GM12801 (cell line): ENCODE results near the gene DAD1.

Experiments
- TF ChIP-seq, protein P1 (sequence below): IDR thresholded peaks from one replicate; pipeline ENCODE4 v1.5.1; 2011; ENCODE audit warnings: control low read depth; ENCODE audit not compliant: insufficient read length; ENCODE audit errors: extremely low read depth

The DAD1 gene

DNA sequence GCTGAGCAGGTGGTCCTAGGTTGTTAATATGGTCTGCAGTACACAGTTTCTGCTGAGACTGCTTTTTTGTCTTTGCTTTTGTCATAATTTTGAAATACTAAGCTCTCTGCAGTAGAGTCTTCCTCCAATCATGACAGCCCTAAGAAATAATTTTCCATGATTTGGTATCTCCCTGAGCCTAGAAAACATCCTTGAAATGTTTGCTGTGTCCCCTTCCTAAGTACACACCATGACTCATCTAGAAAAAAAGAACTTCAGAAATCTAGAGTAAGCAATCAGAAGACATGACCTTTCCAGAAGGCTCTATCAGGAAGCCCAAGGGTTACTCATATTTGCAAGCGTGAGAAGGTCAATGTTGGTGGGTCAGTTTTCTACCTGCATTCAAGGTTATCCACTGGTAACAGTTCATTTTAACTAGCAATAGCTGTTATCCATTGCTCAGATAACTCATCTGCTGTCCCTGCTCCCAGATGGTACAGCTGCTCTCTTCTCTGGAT lies 16.4 kb downstream of the DAD1 start:
- TF ChIP-seq, protein P1, sequence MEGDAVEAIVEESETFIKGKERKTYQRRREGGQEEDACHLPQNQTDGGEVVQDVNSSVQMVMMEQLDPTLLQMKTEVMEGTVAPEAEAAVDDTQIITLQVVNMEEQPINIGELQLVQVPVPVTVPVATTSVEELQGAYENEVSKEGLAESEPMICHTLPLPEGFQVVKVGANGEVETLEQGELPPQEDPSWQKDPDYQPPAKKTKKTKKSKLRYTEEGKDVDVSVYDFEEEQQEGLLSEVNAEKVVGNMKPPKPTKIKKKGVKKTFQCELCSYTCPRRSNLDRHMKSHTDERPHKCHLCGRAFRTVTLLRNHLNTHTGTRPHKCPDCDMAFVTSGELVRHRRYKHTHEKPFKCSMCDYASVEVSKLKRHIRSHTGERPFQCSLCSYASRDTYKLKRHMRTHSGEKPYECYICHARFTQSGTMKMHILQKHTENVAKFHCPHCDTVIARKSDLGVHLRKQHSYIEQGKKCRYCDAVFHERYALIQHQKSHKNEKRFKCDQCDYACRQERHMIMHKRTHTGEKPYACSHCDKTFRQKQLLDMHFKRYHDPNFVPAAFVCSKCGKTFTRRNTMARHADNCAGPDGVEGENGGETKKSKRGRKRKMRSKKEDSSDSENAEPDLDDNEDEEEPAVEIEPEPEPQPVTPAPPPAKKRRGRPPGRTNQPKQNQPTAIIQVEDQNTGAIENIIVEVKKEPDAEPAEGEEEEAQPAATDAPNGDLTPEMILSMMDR = no peak

DNA sequence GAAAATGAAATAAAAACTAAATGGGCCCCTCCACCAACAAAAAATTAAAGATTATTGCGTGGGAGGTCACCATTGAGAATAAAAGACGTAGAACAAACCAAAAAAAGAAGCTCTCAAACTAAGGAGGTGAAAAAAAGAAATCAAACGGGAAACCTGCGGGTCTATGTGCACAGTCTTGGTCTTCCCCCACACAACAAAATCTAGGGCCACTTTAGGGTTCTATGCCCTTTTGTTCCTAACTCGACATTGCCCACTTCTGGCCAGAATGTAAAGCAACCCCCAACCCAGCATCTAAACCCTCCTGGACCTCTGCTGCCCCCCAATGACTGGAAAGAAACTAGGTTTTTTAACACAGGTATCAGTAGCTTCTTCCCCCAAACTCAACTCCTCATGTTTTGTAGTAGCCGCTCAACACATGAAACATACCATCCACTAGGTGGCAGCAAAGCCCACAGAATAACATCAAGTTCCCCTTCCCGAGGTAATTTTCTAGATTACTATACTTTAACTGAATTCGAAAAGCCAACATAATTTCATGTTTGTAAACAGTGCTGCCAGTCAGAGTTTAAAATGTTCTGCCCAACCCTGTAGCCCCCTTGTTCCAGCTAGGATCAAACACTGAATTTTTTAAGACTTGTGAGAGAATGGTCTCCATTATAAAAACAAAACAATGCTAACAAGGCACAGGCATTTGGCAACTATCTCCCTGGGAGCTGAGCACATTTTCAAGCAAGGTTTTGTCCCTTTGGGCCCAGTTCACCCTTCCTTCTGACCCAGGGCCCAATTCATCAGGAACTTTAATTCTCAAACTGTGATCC lies 18.7 kb downstream of the DAD1 start:
- TF ChIP-seq, protein P1 = peak; percentile 47

DNA sequence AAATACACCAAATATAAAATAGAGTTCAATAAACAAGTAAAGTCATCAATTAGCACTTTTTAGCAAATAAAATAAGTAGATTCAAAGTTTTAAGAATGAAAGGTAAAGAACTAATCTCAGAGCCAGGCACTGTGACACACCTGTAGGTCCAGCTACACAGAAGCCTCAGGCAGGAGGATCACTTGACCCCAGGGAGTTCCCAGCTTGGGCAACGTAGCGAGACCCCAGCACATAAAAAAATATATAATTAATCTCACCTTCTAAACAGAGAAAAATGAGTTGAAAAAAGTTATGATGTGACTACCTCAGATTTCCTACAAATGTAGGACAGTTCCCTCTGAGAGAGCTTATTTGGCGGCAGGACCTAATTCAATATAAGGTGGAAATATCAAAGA lies 19.3 kb downstream of the DAD1 start:
- TF ChIP-seq, protein P1 = no peak

DNA sequence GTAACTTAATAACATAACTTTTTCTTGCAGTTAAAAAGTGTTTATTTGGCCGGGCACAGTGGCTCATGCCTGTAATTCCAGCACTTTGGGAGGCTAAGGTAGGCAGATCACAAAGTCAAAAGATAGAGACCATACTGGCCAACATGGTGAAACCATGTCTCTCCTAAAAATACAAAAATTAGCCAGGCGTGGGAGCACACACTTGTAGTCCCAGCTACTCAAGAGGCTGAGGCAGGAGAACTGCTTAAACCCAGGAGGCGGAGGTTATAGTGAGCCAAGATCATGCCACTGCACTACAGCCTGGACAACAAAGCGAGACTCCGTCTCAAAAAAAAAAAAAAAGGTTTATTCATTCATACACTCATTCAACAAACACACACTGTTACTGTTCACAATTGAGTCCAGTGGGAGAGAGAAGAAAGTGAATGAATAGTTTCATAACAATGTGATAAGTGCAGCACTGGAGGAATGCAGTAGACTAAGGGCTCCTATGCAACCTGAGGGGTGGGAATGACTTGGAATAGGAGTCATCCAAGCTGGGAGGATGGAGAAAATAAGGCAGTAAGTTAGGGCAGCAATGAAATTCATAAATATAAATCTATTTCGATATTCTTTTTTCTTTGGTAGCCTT lies 19.8 kb downstream of the DAD1 start:
- TF ChIP-seq, protein P1 = no peak

DNA sequence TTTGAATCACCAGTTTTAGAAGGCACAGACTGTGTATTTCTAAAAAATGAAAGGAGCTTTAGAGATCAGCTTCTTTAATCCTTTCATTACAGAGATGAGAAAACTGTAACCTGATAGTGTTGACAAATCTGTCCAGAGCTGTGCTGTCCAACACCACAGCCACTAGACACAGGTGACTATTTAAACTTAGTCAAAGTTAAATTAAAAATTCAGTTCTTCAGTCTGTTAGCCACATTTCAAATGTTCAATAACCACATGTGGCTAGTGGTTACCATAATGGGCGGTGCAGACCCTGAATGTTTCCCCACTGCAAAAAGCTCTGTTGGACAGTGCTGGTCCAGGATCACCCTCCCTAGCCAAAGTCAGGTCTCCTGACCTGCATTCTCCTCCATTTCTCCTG lies 21.6 kb downstream of the DAD1 start:
- TF ChIP-seq, protein P1 = no peak

DNA sequence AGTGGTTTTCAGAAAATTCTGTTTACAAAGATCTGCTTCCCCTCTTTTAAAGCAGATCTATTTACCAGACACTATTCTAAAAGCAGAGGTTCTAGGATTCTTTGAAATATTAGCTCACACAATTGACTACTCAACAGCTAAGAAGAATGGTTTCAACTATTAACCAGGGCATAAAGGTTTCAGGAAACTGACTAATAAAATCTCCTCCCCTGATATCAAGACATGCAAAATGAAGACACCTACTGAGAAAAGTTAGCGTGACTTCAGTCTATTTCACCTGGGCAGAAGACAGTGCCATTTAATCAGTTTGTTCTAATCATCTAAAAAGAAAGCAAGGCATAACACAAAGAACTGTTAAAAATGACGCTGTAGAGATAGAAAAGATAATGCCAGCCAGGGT lies 22.2 kb downstream of the DAD1 start:
- TF ChIP-seq, protein P1 = no peak

DNA sequence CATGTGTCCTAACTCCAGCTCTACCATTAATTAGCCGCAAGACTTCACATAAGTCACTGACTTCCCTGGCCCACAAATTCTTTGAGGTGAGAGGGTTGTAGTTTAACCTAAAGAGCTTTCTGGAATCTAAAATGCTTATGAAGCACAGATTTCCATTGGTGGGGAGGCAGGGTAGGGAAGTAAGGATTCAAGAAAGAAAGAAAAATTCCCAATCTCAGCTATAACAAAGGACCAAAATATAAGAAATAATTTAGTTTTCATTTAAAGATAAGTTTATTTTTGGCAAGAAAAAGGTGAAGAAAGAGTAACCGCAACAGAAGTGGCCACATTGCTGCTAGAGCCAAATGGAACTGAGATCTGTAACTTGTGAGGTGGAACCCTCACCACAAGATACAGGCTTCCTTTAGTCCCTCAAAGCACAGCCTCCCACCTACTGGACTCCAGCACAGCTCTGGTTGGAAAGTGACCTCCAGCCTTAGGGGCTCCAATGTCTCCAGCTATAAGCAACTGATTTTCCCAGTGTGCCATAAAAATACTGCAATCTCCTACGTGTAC lies 23.6 kb downstream of the DAD1 start:
- TF ChIP-seq, protein P1 = no peak
